LNCaP clone FGC (cell line): Measurements from ENCODE around the gene ASPDH.

Experiments used
- DNase-seq: peaks from one replicate; pipeline ENCODE4 v3.0.0-alpha.2; 2011; ENCODE audit warnings: low read depth
- H3K4me3 ChIP-seq: 2 replicates; pipeline ENCODE4 v1.5.1; 2011; ENCODE audit warnings: mild to moderate bottlenecking, low read depth, low read length, control low read depth
- TF ChIP-seq, protein P1 (sequence below): IDR thresholded peaks from 2 replicates; pipeline ENCODE4 v1.5.1; 2012; ENCODE audit warnings: mild to moderate bottlenecking; ENCODE audit not compliant: control insufficient read depth, insufficient read depth; ENCODE audit errors: extremely low read depth

ASPDH gene

DNA sequence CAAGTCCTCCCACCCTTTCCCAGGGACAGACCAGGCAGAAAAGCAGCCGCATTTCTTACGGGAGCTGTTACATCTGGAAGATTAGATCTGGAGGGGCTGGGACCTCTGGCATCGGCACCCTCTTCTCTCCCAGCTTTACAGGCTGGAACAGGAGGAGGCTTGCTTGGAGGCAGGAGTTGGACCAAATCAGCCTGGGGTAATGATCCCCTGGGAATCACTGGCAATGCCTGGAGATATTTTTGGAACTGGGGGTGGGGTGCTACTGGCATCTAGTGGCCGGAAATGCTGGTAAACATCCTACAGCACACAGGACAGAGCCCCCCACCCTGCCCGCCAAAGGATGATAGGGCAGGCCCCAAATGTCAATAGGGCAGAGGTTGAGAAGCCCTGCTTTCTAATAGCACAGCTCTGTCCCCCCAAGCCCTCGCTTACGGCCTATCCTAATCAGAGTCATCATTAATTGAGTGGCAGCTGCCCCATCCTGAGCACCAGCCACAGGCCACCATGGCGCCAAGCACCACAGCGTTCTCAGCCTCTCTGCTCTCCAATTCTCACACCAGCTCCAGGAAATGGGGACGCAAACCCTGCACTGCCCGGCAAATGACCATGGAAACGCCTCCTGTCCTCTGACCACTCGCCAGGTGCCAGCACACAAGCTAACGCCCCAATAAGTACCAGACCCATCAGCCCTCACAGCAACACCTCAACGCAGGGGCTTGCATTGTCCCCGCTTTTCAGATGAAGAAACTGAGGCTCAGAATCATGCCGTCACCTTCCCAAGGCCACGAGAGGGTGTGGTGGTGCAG is 33.9 kb upstream of the ASPDH start:
- DNase-seq, result no peak
- TF ChIP-seq, protein P1, sequence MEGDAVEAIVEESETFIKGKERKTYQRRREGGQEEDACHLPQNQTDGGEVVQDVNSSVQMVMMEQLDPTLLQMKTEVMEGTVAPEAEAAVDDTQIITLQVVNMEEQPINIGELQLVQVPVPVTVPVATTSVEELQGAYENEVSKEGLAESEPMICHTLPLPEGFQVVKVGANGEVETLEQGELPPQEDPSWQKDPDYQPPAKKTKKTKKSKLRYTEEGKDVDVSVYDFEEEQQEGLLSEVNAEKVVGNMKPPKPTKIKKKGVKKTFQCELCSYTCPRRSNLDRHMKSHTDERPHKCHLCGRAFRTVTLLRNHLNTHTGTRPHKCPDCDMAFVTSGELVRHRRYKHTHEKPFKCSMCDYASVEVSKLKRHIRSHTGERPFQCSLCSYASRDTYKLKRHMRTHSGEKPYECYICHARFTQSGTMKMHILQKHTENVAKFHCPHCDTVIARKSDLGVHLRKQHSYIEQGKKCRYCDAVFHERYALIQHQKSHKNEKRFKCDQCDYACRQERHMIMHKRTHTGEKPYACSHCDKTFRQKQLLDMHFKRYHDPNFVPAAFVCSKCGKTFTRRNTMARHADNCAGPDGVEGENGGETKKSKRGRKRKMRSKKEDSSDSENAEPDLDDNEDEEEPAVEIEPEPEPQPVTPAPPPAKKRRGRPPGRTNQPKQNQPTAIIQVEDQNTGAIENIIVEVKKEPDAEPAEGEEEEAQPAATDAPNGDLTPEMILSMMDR, result 0 out of 2 replicates have a peak, but pooled peaks have one; percentile 1
- no peak overlapping the region for H3K4me3 ChIP-seq

DNA sequence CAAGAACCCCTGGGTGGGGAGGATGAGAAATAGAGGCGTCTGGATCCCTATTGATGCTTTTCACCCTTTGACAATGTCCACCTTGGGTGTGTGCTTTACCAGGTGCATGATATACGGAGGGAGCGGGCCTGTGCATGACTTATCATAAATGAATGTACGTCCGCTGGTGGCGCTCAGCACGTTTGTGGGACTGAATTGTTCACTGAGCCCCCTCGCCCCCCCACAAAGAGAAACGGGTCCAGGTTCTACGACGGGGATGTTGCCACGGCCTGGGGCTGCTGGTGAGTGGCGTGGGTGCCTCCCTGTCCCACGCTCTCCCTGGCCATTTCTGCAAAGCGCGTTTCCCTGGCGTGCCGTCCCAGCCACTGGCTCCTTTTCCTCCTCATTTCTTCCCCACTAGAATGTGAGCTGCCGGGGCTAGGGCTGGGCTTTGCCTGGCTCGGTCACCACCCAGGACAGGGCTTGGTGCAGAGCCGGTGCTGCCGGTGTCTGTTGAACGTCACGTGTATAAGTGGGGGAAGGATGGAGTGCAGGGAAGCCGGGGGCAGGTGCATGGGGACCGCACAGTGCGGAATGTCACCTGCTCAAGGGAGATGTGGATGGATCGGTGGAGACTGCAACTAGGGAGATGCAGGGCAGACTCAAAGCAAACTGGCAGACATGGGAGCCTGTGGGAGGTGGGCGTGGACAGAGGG is 33.0 kb upstream of the ASPDH start:
- H3K4me3 ChIP-seq, result no peak overlapping the region
- TF ChIP-seq, protein P1, result no peak
- DNase-seq, result no peak

DNA sequence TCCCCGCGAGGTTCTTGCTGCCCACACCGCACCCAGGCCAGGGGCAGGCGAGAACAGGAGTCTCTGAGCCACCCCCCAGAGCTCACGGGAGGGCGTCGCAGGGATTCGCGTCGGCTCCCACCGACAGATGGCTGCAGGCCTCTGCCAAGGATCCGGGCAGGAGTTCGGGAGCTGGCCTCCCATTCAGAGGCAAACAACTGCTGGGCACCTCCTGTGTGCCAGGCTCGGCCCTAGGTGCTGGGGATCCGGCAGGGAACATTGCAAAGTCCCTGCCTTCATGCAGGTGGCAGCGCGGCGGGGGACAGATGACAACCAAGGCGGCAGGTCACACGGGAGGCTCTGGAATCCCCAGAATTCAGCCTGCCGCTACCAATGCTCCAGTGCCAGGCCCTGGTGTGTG is 29.2 kb upstream of the ASPDH start:
- no peak for DNase-seq
- no peak overlapping the region for H3K4me3 ChIP-seq

DNA sequence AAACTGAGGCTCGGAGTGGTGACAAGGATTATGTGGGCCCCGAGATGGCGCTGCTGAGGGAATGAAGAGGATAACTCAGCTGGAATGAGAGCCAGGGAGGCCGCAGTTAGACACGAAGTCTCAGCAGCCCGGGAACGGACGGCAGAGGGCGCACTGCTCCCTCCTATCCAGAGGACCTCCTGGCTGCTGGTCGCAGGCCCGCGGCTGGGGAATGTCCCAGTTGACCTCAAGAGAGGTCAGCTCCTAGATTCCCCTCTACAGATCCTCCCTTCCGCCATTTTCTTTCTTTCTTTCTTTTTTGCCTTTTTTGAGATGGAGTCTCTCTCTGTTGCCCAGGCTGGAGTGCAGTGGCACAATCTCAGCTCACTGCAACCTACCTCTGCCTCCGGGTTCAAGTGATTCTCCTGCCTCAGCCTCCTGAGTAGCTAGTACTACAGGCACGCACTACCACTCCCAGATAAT is 24.1 kb upstream of the ASPDH start:
- peak; percentile 52 for DNase-seq
- TF ChIP-seq, protein P1, result peak; percentile 76
- no peak overlapping the region for H3K4me3 ChIP-seq

More for the DNA sequence above, 29.2 kb upstream of the ASPDH start:
- TF ChIP-seq, protein P1, result no peak

DNA sequence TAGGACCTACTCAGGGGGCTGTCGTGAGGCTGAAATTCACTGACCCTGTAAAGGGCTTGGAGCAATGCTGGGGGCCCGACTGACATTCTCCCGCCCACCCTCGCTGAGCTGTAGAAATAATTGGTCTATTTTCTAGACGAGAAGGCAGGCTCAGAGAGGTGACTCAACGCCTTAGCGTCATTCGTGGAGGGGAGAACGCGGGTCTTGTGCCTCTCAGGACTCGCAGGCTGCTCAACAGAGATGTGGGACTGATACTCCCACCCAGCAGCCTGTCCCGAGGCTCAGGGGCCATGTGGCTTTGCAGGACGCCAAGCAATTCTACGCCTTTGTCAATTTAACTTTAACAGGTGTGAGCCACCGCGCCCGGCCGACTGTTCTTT is 23.6 kb upstream of the ASPDH start:
- TF ChIP-seq, protein P1, result no peak
- DNase-seq, result no peak
- no peak overlapping the region for H3K4me3 ChIP-seq

DNA sequence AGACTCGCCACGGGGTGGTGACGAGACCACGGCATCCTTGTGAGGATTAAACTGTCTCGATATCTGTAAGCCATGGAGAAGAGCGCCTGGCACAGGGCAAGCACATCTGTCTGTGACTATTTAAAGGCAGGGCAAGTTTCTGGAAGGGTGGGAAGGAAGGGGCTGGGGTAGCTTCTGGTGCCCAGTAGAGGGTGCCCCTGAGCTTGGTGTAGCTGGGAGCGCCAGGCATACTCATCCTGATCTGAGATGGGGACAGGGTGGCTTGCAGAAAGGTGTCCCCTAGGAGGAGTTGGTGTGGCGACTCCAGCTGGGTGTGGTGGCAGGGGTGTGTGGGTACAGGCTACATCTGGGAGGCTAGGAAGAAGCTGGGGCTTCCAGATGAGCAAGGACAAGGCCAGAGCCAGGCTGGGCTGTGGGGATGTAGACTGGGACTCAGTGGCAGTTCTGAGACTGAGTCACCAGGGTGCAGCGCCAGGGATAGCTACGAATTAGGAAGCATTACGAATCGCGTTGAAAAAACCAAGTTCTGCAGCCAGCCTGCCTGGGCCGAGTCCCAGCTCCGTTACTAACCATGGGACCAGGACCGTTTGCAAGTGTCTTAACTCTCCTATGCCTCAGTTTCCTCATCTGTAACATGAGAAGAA is 23.1 kb upstream of the ASPDH start:
- TF ChIP-seq, protein P1, result 0 out of 2 replicates have a peak, but pooled peaks have one; percentile 12
- DNase-seq, result no peak
- no peak overlapping the region for H3K4me3 ChIP-seq
